ENCODE results near the gene VAX1. TPM values are rescaled to one million over a fixed set of nuclear protein-coding genes. Genes with fewer than 3 reads are reported as not detected.

Gene VAX1
- total and polyA plus RNA-seq, 2 donors (not counting 3 experiments of a cell fraction or from before 2014, with no cell fraction given), result not detected

GRCh38 chr10:117159390-117159789, 21.3 kb upstream of the VAX1 start:
- BruUV-seq (replicated peaks), result no TSS peak
- intact Hi-C loops (cut with micrococcal nuclease), result no loop called here

GRCh38 chr10:117158297-117158696, 20.2 kb upstream of the VAX1 start:
- ChIA-PET CTCF (interaction anchor here (1.0 to 2.5 kb wide), 5 partner anchors 9 to 370 kb away, joined by 3 to 14 read pairs (median 6); no protein-coding TSS in a partner anchor), POLR2A (no interaction called here)
- Histone ChIP-seq H3K27me3 (ENCODE audit: control insufficient read depth in 2 of 2, insufficient read depth in 2 of 2, low read length in 2 of 2) (peaks cover 51 to 56% of the 10 kb centered on the region in 2 experiments), H3K9me3 (replicated peaks; ENCODE audit: control insufficient read depth, insufficient read depth, low read length) (no peaks in the 10 kb centered on the region), H4K20me1 (replicated peaks; ENCODE audit: control insufficient read depth, extremely low read depth, insufficient read depth, low read length) (no peaks in the 10 kb centered on the region), H3K36me3 (ENCODE audit: control insufficient read depth in 2 of 2, extremely low read depth in 1 of 2, insufficient read depth in 2 of 2, low read length in 2 of 2) (no peaks in the 10 kb centered on the region), H3K9me1 (replicated peaks; ENCODE audit: control insufficient read depth, extremely low read depth, insufficient read depth, low read length) (no peaks in the 10 kb centered on the region), H2AFZ (ENCODE audit: low read depth, low read length) (no peak overlapping the region), H3K4me3 (replicated peaks in 1 of 3; ENCODE audit: insufficient read depth in 1 of 3, low read depth in 1 of 3, low read length in 3 of 3) (no peak overlapping the region), H3K9ac (replicated peaks; ENCODE audit: extremely low read depth, insufficient read depth, low read length) (no peak overlapping the region), H3K27ac (ENCODE audit: insufficient read depth, low read depth, low read length) (no peak overlapping the region), H3K4me1 (ENCODE audit: control insufficient read depth, extremely low read depth, insufficient read depth, low read length) (no peaks in the 10 kb centered on the region), H3K4me2 (ENCODE audit: insufficient read depth, low read length) (no peak overlapping the region), H3K79me2 (ENCODE audit: control insufficient read depth, insufficient read depth, low read length) (no peaks in the 10 kb centered on the region)
- FAIRE-seq (no peak), DNase-seq (ENCODE audit: low read depth, low spot score) (no peak)
- intact Hi-C loops (cut with micrococcal nuclease) (no loop called here), dilution Hi-C loops (cut with MboI; ENCODE audit: extremely low pct_ligation_motif_present, low sequenced_read_pairs) (loop anchor here (25.0 kb wide), 1 partner anchor 346 kb away; no protein-coding TSS in a partner anchor)
- TF ChIP-seq POLR2AphosphoS5 (IDR thresholded peaks at IDR 0.05; ENCODE audit: insufficient read depth, low read depth, low read length) (no peak), MAX (IDR thresholded peaks at IDR 0.05; ENCODE audit: insufficient read depth, insufficient read length) (no peak), JUN (IDR thresholded peaks at IDR 0.05; ENCODE audit: borderline replicate concordance, insufficient read depth, insufficient read length, low read depth) (no peak), MYC (IDR thresholded peaks at IDR 0.05; ENCODE audit: low read depth, low read length) (no peak), CTCF (IDR thresholded peaks at IDR 0.05; ENCODE audit: extremely low read depth in 1 of 2, insufficient read depth in 1 of 2, low read depth in 1 of 2, low read length in 2 of 2) (no peak), GATA2 (IDR thresholded peaks at IDR 0.05; ENCODE audit: insufficient read depth, insufficient read length, low read depth, low read length) (no peak), EZH2 (IDR thresholded peaks at IDR 0.05; ENCODE audit: borderline replicate concordance, low read depth, low read length, severe bottlenecking) (no peak), FOS (IDR thresholded peaks at IDR 0.05; ENCODE audit: borderline replicate concordance, insufficient read depth, low read length) (no peak), POLR2A (IDR thresholded peaks at IDR 0.05; ENCODE audit: low read depth, low read length) (no peak)
- no TSS peak for BruUV-seq (replicated peaks)

More at GRCh38 chr10:117159390-117159789, 21.3 kb upstream of the VAX1 start:
- ChIA-PET POLR2A (no interaction called here), CTCF (interaction anchor here (0.8 to 2.5 kb wide), 3 partner anchors 8 to 15 kb away, joined by 4 to 14 read pairs (median 6); no protein-coding TSS in a partner anchor)
- TF ChIP-seq MYC (IDR thresholded peaks at IDR 0.05; ENCODE audit: low read depth, low read length), result no peak
- TF ChIP-seq MAX (IDR thresholded peaks at IDR 0.05; ENCODE audit: insufficient read depth, insufficient read length), result no peak
- TF ChIP-seq EZH2 (IDR thresholded peaks at IDR 0.05; ENCODE audit: borderline replicate concordance, low read depth, low read length, severe bottlenecking), result peak; percentile 62
- dilution Hi-C loops (cut with MboI; ENCODE audit: extremely low pct_ligation_motif_present, low sequenced_read_pairs), result loop anchor here (25.0 kb wide), 1 partner anchor 347 kb away; no protein-coding TSS in a partner anchor
- FAIRE-seq (no peak), DNase-seq (ENCODE audit: low read depth, low spot score) (no peak)
- Histone ChIP-seq H2AFZ (ENCODE audit: low read depth, low read length) (no peak overlapping the region), H3K27ac (ENCODE audit: insufficient read depth, low read depth, low read length) (no peak overlapping the region), H3K9ac (replicated peaks; ENCODE audit: extremely low read depth, insufficient read depth, low read length) (no peak overlapping the region), H3K4me3 (replicated peaks in 1 of 3; ENCODE audit: insufficient read depth in 1 of 3, low read depth in 1 of 3, low read length in 3 of 3) (no peak overlapping the region), H3K9me3 (replicated peaks; ENCODE audit: control insufficient read depth, insufficient read depth, low read length) (no peaks in the 10 kb centered on the region), H3K79me2 (ENCODE audit: control insufficient read depth, insufficient read depth, low read length) (no peaks in the 10 kb centered on the region), H3K36me3 (ENCODE audit: control insufficient read depth in 2 of 2, extremely low read depth in 1 of 2, insufficient read depth in 2 of 2, low read length in 2 of 2) (no peaks in the 10 kb centered on the region), H3K4me2 (ENCODE audit: insufficient read depth, low read length) (no peak overlapping the region), H3K9me1 (replicated peaks; ENCODE audit: control insufficient read depth, extremely low read depth, insufficient read depth, low read length) (no peaks in the 10 kb centered on the region), H3K4me1 (ENCODE audit: control insufficient read depth, extremely low read depth, insufficient read depth, low read length) (no peaks in the 10 kb centered on the region), H3K27me3 (ENCODE audit: control insufficient read depth in 2 of 2, insufficient read depth in 2 of 2, low read length in 2 of 2) (peaks cover 62 to 67% of the 10 kb centered on the region in 2 experiments), H4K20me1 (replicated peaks; ENCODE audit: control insufficient read depth, extremely low read depth, insufficient read depth, low read length) (no peaks in the 10 kb centered on the region)
